Stimulated activated CD4-positive, alpha-beta T cell treated with anti-CD3 and anti-CD28 coated beads, Interleukin-4, amount 100 ng/mL, for 4 hours (primary cell): ENCODE measurements around the gene FGD2.
"Not testable (repeated sequence)": the region's sequence is repeated elsewhere in the genome, so short reads cannot be mapped to it uniquely, and the experiment has no call there.

ENCODE experiments used
- DNase-seq, 2 experiments: peaks; one replicate each; pipeline ENCODE4 v3.0.0-alpha.2; 2020

Gene FGD2

GRCh38 chr6:36990401-36990800 is 15.1 kb upstream of the FGD2 start:
- DNase-seq = not testable (repeated sequence)

- DNase-seq = no peak
Measured at GRCh38 chr6:36997811-36998722, 7.4 kb upstream of the FGD2 start.

- no peak for DNase-seq
Measured at GRCh38 chr6:36998723-36999038, 6.8 kb upstream of the FGD2 start.

- no peak for DNase-seq
Measured at GRCh38 chr6:36999061-36999750, 6.2 kb upstream of the FGD2 start.

GRCh38 chr6:36999751-37000125 is 5.7 kb upstream of the FGD2 start:
- no peak for DNase-seq

GRCh38 chr6:37004044-37004980 is 1.1 kb upstream of the FGD2 start:
- DNase-seq = no peak

- no peak for DNase-seq
Measured at GRCh38 chr6:37005827-37006567, 542 bp downstream of the FGD2 start.

GRCh38 chr6:37006793-37007339 is 1.4 kb downstream of the FGD2 start:
- no peak for DNase-seq

GRCh38 chr6:37007340-37008043 is 2.0 kb downstream of the FGD2 start:
- no peak for DNase-seq

- no peak for DNase-seq
Measured at GRCh38 chr6:37008484-37009465, 3.3 kb downstream of the FGD2 start.

GRCh38 chr6:37010402-37010892 is 5.0 kb downstream of the FGD2 start:
- no peak for DNase-seq

- no peak for DNase-seq
Measured at GRCh38 chr6:37011656-37012378, 6.4 kb downstream of the FGD2 start.

- DNase-seq = no peak
Measured at GRCh38 chr6:37013516-37014491, 8.3 kb downstream of the FGD2 start.

GRCh38 chr6:37014667-37015066 is 9.2 kb downstream of the FGD2 start:
- no peak for DNase-seq

GRCh38 chr6:37015532-37015931 is 10.1 kb downstream of the FGD2 start:
- DNase-seq = no peak

GRCh38 chr6:37016995-37017394 is 11.5 kb downstream of the FGD2 start:
- no peak for DNase-seq

- DNase-seq = no peak
Measured at GRCh38 chr6:37017606-37018197, 12.2 kb downstream of the FGD2 start.
